Prostate gland (tissue), 2 donors: ENCODE results near the gene P4HA3.
A peak's percentile ranks its signal among the peaks of the same experiment; 100 is the strongest.

Experiments
- CTCF ChIP-seq, 4 experiments: fragments of 200-600 bp in 2 of 4; fragments of 450-650 bp in 2 of 4; sonication (generic) in 2 of 4; IDR thresholded peaks; 1 replicate in 3 of 4; 2 replicates in 1 of 4; pipeline ENCODE4 v1.5.1; 2016 to 2019; ENCODE audit warnings: antibody characterized with exemption in 4 of 4, mild to moderate bottlenecking in 2 of 4, moderate library complexity in 2 of 4
- POLR2A ChIP-seq: fragments of 450-650 bp; IDR thresholded peaks from one replicate; pipeline ENCODE4 v1.6.1; 2016; ENCODE audit warnings: antibody characterized with exemption, mild to moderate bottlenecking
- POLR2AphosphoS5 ChIP-seq: sonication (generic); formaldehyde crosslinking; IDR thresholded peaks from one replicate; pipeline ENCODE4 v1.6.1; 2017; ENCODE audit warnings: antibody characterized with exemption

GRCh38 chr11:74325649-74326645 lies 14.5 kb upstream of the P4HA3 start:
- no peak for TF ChIP-seq CTCF (IDR thresholded peaks at IDR 0.05)
- no peak for TF ChIP-seq POLR2A
- peak; percentile 69 for TF ChIP-seq POLR2AphosphoS5
